ENCODE results near the gene NRL. TPM values are rescaled to one million over a fixed set of nuclear protein-coding genes. Genes with fewer than 3 reads are reported as not detected.

Gene NRL
- total and polyA plus RNA-seq, 9 of the 15 experiments (the other 6 are each of a cell fraction or from before 2014, with no cell fraction given): 0.07 to 2.7 (median 1.4) TPM; not detected in 1

- Histone ChIP-seq H3K9ac (ENCODE audit: insufficient read depth in 1 of 2, low read depth in 2 of 2, low read length in 2 of 2) (peak within 1 kb of the TSS; percentile 96 to 100), H2AFZ (ENCODE audit: low read depth, low read length) (peak within 1 kb of the TSS; percentile 77)
- TF ChIP-seq NRF1 (conservative IDR thresholded peaks at IDR 0.05 in 1 of 2, IDR thresholded peaks at IDR 0.05 in 1 of 2): peak; percentile 46 to 50; a peak in 3 of 4 replicates
- TF ChIP-seq ZNF561 (CRISPR knock-in tag; conservative IDR thresholded peaks at IDR 0.05): no peak
- 0 out of 2 replicates have a peak, but pooled peaks have one; percentile 45 for TF ChIP-seq ZNF780A (CRISPR knock-in tag; IDR thresholded peaks at IDR 0.05)
- peak; percentile 43 for TF ChIP-seq SAP30 (IDR thresholded peaks at IDR 0.05; ENCODE audit: borderline replicate concordance, insufficient read depth, low read depth, low read length, poor library complexity, severe bottlenecking)
- peak; percentile 84 for TF ChIP-seq CBX1 (IDR thresholded peaks at IDR 0.05; ENCODE audit: low read depth)
- TF ChIP-seq TRIM24 (IDR thresholded peaks at IDR 0.05): 0 out of 4 replicates have a peak, but pooled peaks of 1 of the 2 experiments have one; percentile 19
- no peak for TF ChIP-seq BRF1 (IDR thresholded peaks at IDR 0.05; ENCODE audit: borderline replicate concordance, extremely low read depth, insufficient read length)
- TF ChIP-seq CTCFL (IDR thresholded peaks at IDR 0.05; ENCODE audit: borderline replicate concordance, insufficient read depth, low read depth, low read length, poor library complexity, severe bottlenecking): no peak
- TF ChIP-seq CCNT2 (IDR thresholded peaks at IDR 0.05; ENCODE audit: borderline replicate concordance, extremely low read depth, insufficient read length, low read depth, low read length): peak; percentile 53
- TF ChIP-seq SRSF1 (IDR thresholded peaks at IDR 0.05; ENCODE audit: low read depth, low read length): no peak
- TF ChIP-seq ARID4B (CRISPR knock-in tag; IDR thresholded peaks at IDR 0.05): no peak; the same call in 1 of the 2 replicates
- no peak for TF ChIP-seq THRAP3 (IDR thresholded peaks at IDR 0.05; ENCODE audit: borderline replicate concordance)
These were observed 20.6 kb downstream of the NRL start, which contains the start of gene PCK2 for GRCh38 chr14:24093901-24094840. TSS of gene PCK2 (plus strand) at chr14:24094311. CDS start at chr14:24094406, 95 bp downstream.

More at GRCh38 chr14:24093901-24094840, 20.6 kb downstream of the NRL start, which contains the start of gene PCK2:
- H3K27ac ChIP-seq (ENCODE audit: extremely low read depth, low read depth, low read length): peak within 1 kb of the TSS; percentile 98
- H3K79me2 ChIP-seq (ENCODE audit: control insufficient read depth, insufficient read depth, low read length): peaks cover 29% of the 10 kb centered on the region
- H3K9me1 ChIP-seq (ENCODE audit: control insufficient read depth, insufficient read depth, low read length): no peaks in the 10 kb centered on the region
- CTCF ChIA-PET (ENCODE audit: low intra/inter-chr PET ratio): no interaction called here
- peak within 1 kb of the TSS; percentile 95 for H3K4me2 ChIP-seq (ENCODE audit: insufficient read depth, low read length)
- POLR2A ChIA-PET: interaction anchor here (0.5 to 5.8 kb wide), 25 partner anchors 9 to 655 kb away, joined by 3 to 40 read pairs (median 4); partner anchors contain the start of genes DCAF11, EMC9, IRF9 and PSME1
- H4K20me1 ChIP-seq (replicated peaks; ENCODE audit: control insufficient read depth, insufficient read depth, low read length): 0 out of 2 replicates have a peak, but pooled peaks cover 2% of the 10 kb centered on the region
- peaks cover 20 to 22% of the 10 kb centered on the region in 2 experiments; a peak in 4 of 5 replicates for H3K4me1 ChIP-seq (replicated peaks in 1 of 2; ENCODE audit: control insufficient read depth in 2 of 2, insufficient read depth in 2 of 2, low read length in 2 of 2)
- peak; percentile 80 for FAIRE-seq
- peaks cover 25% of the 10 kb centered on the region; the same call in 2 of the 3 replicates for H3K36me3 ChIP-seq (ENCODE audit: control insufficient read depth, insufficient read depth, low read length)
- no peaks in the 10 kb centered on the region for H3K27me3 ChIP-seq (ENCODE audit: control insufficient read depth in 2 of 2, insufficient read depth in 2 of 2, low read length in 2 of 2)
- in situ Hi-C loops (cut with MboI): loop anchor here (5.0 kb wide), 1 partner anchor 37 kb away; no protein-coding TSS in a partner anchor
- 2% methylated on average over 24 of the region's 68 CpGs for WGBS (ENCODE audit: insufficient coverage, low coverage, missing lambda C conversion rate)
- H3K9me3 ChIP-seq (replicated peaks; ENCODE audit: control insufficient read depth, insufficient read depth, low read depth, low read length): no peaks in the 10 kb centered on the region
- peak within 1 kb of the TSS; percentile 99 for H3K4me3 ChIP-seq
- intact Hi-C loops (cut with micrococcal nuclease): loop anchor here (2.0 to 10.0 kb wide), 3 partner anchors 21 to 79 kb away; partner anchors contain the start of genes DCAF11, EMC9, NRL and PSME2
- peak; percentile 92 to 97 (median 96) for DNase-seq (ENCODE audit: extremely low read depth in 1 of 4, low spot score in 3 of 4)
- peak; percentile 92 for ATAC-seq
- no TSS peak for BruUV-seq (replicated peaks)
